ENCODE data around the gene TMPRSS3.
"Not testable (repeated sequence)": the region's sequence is repeated elsewhere in the genome, so short reads cannot be mapped to it uniquely, and the experiment has no call there.

TMPRSS3 gene

GRCh38 chr21:42427809-42428419 is 32.1 kb upstream of the TMPRSS3 start:
- DNase-seq (ENCODE audit: low spot score): no peak

- no peak for DNase-seq (ENCODE audit: low spot score)
Observed at GRCh38 chr21:42426876-42427480, 31.1 kb upstream of the TMPRSS3 start.

GRCh38 chr21:42426424-42426823 is 30.6 kb upstream of the TMPRSS3 start:
- DNase-seq (ENCODE audit: low spot score): no peak

GRCh38 chr21:42425591-42425990 is 29.7 kb upstream of the TMPRSS3 start:
- no peak for DNase-seq (ENCODE audit: low spot score)

GRCh38 chr21:42424914-42425541 is 29.2 kb upstream of the TMPRSS3 start:
- no peak for DNase-seq (ENCODE audit: low spot score)

- no peak for DNase-seq (ENCODE audit: low spot score)
Observed at GRCh38 chr21:42423685-42424084, 27.8 kb upstream of the TMPRSS3 start.

- no peak for DNase-seq (ENCODE audit: low spot score)
Observed at GRCh38 chr21:42423197-42423675, 27.4 kb upstream of the TMPRSS3 start.

GRCh38 chr21:42421018-42421793 is 25.4 kb upstream of the TMPRSS3 start:
- DNase-seq (ENCODE audit: low spot score): no peak

GRCh38 chr21:42419845-42420244 is 24.0 kb upstream of the TMPRSS3 start:
- DNase-seq (ENCODE audit: low spot score): no peak

- no peak for DNase-seq (ENCODE audit: low spot score)
Observed at GRCh38 chr21:42418886-42419285, 23.0 kb upstream of the TMPRSS3 start.

- no peak for DNase-seq (ENCODE audit: low spot score)
Observed at GRCh38 chr21:42417533-42417932, 21.7 kb upstream of the TMPRSS3 start.

GRCh38 chr21:42414928-42415769 is 19.3 kb upstream of the TMPRSS3 start:
- DNase-seq (ENCODE audit: low spot score): peak; percentile 53

GRCh38 chr21:42414553-42414927 is 18.7 kb upstream of the TMPRSS3 start:
- DNase-seq (ENCODE audit: low spot score): no peak

GRCh38 chr21:42414066-42414465 is 18.2 kb upstream of the TMPRSS3 start:
- DNase-seq (ENCODE audit: low spot score): no peak

- no peak for DNase-seq (ENCODE audit: low spot score)
Observed at GRCh38 chr21:42413500-42413899, 17.6 kb upstream of the TMPRSS3 start.

- DNase-seq (ENCODE audit: low spot score): no peak
Observed at GRCh38 chr21:42413093-42413492, 17.2 kb upstream of the TMPRSS3 start.

GRCh38 chr21:42412636-42412933 is 16.7 kb upstream of the TMPRSS3 start:
- no peak for DNase-seq (ENCODE audit: low spot score)

GRCh38 chr21:42411891-42412635 is 16.2 kb upstream of the TMPRSS3 start:
- DNase-seq (ENCODE audit: low spot score): no peak

- DNase-seq (ENCODE audit: low spot score): no peak
Observed at GRCh38 chr21:42411197-42411869, 15.5 kb upstream of the TMPRSS3 start.

- no peak for DNase-seq (ENCODE audit: low spot score)
Observed at GRCh38 chr21:42409366-42409765, 13.5 kb upstream of the TMPRSS3 start.

GRCh38 chr21:42408718-42409117 is 12.9 kb upstream of the TMPRSS3 start:
- DNase-seq (ENCODE audit: low spot score): not testable (repeated sequence)

Data from Ammon's horn (tissue), 1 donor.